CD4-positive, alpha-beta T cell treated with Interleukin-15 for 4 hours (primary cell): ENCODE results near the gene CEP170B.
"Not testable (repeated sequence)": the region's sequence is repeated elsewhere in the genome, so short reads cannot be mapped to it uniquely, and the experiment has no call there.

Source experiments
- DNase-seq: peaks from one replicate; pipeline ENCODE4 v3.0.0-alpha.2; 2020; ENCODE audit warnings: low spot score

The CEP170B gene

GRCh38 chr14:104879983-104880565 is 15.0 kb downstream of the CEP170B start:
- DNase-seq: no peak

- DNase-seq: no peak
Observed at GRCh38 chr14:104880584-104881210, 15.6 kb downstream of the CEP170B start.

- DNase-seq: no peak
Observed at GRCh38 chr14:104881369-104881979, 16.4 kb downstream of the CEP170B start.

- no peak for DNase-seq
Observed at GRCh38 chr14:104882325-104882973, 17.4 kb downstream of the CEP170B start.

GRCh38 chr14:104882991-104883660 is 18.1 kb downstream of the CEP170B start:
- DNase-seq: no peak

- DNase-seq: no peak
Observed at GRCh38 chr14:104883681-104884361, 18.8 kb downstream of the CEP170B start.

- DNase-seq: not testable (repeated sequence)
Observed at GRCh38 chr14:104884381-104884780, 19.3 kb downstream of the CEP170B start.

- DNase-seq: no peak
Observed at GRCh38 chr14:104885031-104885972, 20.2 kb downstream of the CEP170B start.

GRCh38 chr14:104885973-104886689 is 21.1 kb downstream of the CEP170B start:
- DNase-seq: no peak

GRCh38 chr14:104886690-104887622 is 21.9 kb downstream of the CEP170B start:
- no peak for DNase-seq

- DNase-seq: no peak
Observed at GRCh38 chr14:104887623-104888488, 22.8 kb downstream of the CEP170B start.

GRCh38 chr14:104888489-104889374 is 23.7 kb downstream of the CEP170B start:
- no peak for DNase-seq

- DNase-seq: no peak
Observed at GRCh38 chr14:104889375-104889757, 24.3 kb downstream of the CEP170B start.

GRCh38 chr14:104890292-104890691 is 25.2 kb downstream of the CEP170B start:
- not testable (repeated sequence) for DNase-seq

GRCh38 chr14:104891121-104891551 is 26.1 kb downstream of the CEP170B start:
- DNase-seq: no peak

GRCh38 chr14:104891664-104892530 is 26.8 kb downstream of the CEP170B start:
- no peak for DNase-seq
